22Rv1 (cell line): ENCODE data around the gene TUBGCP4.

Source experiments
- CTCF ChIP-seq: fragments of 450-650 bp; IDR thresholded peaks from 2 replicates; pipeline ENCODE4 v1.5.1; 2017; ENCODE audit warnings: mild to moderate bottlenecking
- ZFX ChIP-seq: fragments of 450-650 bp; IDR thresholded peaks from 2 replicates; pipeline ENCODE4 v1.6.1; 2017; ENCODE audit warnings: antibody characterized with exemption, borderline replicate concordance

DNA sequence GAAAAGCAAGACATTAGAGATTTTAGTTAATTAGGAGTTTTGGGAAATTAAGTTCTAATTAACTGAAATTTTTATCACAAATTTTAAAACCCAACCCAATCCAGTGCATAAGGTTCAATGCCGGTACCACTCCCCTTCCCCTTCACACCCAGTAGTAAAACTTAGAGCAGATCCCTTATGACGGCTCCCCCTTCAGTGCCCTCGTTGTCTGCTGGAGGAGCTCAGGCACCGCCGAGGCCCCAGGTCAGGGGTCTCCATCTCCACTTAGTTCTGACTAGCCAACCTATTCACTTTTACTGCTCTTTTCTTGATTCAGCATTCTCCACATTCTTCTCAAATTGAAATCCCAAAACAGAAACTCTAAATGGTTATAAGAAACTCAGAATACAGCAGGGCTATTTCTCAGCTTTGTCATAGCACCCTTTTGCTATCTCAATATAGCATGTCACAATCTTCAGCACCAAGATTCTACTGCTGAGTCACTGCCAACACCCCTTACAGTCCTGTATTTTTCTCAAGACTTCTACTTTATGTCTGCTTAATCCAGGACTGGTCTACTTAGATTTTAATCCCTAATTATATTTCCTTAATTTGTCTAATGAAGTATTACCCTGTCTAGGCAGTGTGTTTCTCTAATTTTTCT, 39.8 kb downstream of the TUBGCP4 start:
- no peak for TF ChIP-seq CTCF
- no peak for TF ChIP-seq ZFX
